GM03348 (cell line): ENCODE measurements around the gene PHLPP1.
"Not testable (repeated sequence)": the region's sequence is repeated elsewhere in the genome, so short reads cannot be mapped to it uniquely, and the experiment has no call there.

Experiments
- DNase-seq: peaks from one replicate; pipeline ENCODE4 v3.0.0; 2012; ENCODE audit warnings: low spot score

The PHLPP1 gene

DNA sequence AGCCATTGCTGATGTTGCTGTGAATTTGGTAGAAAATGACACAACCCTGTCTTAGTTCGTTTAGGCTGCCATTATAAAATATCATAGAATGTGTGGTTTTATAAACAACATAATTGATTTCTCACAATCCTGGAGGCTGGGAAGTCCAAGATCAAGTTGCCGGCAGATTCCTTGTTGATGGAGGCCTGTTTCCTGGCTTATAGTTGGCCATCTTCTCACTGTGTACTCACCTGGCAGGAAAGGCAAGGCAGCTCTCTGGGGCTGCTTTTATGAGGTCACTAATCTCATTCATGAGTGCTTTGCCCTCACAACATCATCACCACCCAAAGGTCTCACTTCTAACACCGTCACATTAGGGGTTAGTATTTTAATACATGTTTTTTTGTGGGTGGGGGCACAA lies 58.4 kb downstream of the PHLPP1 start:
- no peak for DNase-seq

DNA sequence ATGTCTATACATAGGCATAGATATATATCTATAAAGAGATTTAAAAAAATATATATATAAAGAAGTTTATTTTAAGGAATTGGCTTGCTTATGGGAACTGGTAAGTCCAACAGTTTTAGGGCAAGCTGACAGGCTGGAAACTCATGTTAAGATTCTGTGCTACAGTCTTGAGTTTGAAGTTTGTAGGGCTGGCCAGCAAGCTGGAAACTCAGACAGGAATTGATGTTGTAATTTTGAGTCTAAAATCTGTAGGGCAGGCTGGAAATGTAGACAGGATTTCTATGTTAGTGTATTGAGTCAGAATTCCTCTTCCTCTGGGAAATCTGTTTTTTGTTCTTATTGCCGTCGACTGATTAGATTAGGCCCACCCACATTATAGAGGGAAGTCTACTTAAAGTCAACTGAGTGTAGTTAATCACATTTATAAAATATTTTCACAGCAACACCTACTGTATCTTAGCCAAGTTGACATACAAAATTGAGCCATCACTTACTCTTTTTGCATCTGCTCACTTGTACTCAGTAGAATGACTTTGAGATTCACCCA lies 60.8 kb downstream of the PHLPP1 start:
- no peak for DNase-seq

DNA sequence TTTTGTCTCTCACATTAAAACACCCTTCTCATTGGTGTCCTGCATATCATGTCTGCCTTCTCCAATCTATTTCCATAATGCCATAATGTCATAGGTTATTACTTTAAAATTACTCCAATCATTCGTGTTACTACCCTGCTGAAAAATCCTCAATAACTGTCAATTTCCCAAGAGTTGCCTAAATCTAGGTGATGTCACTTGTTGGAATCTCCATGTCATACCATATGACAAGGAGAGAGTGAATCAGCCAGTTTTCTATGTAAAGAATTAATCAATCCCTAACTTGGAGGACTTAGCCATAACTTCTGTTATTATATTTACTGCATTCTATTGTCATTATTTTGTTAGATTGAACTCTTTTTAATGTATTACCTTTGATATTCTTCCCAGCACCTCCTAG lies 62.5 kb downstream of the PHLPP1 start:
- no peak for DNase-seq

DNA sequence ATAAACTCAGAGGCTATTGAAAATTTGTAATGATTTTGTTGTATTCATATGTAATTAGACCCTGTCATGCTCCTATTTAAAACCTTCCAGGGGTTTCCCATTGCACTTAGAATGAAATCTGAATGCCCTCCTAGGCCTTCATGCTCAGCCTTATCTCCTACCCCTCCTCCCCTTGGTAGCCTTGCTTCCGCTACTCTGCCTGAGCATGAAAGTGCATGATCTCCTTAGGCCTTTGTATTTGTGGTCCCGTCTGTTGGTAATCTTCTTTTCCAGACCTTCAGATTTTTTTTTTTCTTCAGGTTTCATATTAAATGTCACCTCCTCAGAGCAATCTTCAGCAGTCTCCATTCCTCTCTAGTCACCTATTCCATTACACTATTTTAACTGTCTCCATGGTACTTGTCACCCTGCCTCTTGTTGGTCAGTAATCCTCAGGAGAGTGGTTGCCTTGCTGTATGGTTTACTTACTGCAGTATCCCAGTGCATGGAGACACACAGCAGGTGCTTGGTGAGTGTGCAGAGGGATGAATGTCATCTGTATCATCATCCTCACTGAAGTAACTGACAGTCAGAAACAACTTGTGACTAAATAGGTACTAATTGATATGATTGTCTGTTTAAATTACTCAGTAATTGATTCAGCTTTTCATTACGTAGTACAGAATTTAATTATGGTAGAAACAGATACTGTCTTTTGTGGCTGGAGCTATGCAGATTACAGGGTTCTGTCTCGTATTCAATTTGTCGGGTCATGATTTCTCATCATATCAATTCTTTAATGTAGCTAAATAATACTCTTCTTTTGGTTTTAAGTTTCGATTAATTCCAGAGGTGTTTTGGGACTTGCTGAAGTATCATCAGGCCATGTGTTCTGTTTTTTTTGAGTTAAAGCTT lies 63.9 kb downstream of the PHLPP1 start:
- DNase-seq: no peak

DNA sequence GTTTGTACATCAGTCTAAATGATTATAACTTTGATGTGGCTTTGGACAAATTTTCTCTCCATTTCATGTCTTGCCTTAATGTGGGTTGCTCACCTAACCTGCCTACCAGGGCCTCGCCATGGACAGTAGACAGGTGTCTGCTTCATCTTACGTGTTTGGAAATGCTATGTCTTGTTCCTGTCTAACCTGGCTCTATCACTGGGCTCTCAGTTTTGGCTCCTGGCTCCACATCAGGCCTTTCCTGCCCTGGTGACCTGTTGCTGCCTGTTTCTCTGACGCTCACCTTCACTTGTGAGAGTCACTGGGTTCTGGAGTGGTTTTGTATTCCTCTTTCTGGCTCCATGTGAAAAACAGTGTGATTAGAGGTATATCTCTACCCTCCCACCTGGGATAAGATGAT lies 65.9 kb downstream of the PHLPP1 start:
- no peak for DNase-seq

DNA sequence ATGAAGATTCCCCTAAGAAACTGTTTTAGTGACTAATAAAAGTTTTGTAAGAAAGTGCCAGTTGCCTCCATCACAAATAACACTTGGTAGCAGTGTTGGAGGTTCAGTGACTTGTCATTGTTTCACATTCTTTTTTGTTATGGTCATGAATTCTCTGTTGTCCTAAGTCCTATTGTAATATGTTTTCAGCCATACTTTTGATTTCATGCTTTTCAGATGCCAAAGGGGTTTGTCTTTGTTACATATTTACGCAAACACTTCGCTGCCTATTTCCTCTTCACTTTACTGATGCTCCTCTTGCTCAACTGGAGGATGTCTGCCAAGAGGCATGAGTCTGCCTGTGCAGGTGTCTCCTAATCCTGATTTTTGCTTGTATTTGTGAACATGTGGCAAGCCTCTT lies 66.6 kb downstream of the PHLPP1 start:
- DNase-seq: peak; percentile 71

DNA sequence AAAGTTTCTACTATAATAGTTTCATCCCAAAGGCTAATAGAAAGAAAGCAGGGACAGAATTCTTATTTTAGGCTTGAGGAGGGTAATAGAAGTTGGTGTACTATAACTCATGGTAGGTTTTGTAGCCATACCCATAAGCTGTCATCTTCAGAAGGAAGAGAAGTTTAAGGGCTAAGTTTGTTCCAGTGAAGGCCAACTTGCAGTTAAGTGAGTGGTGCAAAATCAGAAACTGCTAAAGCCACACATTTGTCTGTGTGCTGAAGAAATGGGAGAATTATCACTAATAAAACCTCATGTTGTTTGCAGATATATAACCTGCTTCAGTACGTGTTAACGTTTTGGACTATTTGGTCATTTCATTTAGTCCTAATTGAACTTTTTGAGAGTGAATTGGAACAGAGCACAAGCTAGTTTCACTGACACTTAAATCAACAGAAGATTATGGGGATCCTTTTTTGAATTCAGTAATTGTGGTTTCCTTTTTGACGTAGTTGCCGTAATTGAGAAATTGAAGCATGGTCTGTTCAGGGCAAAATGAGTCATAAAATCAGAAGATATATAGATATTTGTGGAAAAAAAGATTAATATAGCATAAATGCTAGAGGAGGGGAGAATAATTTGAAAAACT lies 69.1 kb downstream of the PHLPP1 start:
- DNase-seq: no peak

DNA sequence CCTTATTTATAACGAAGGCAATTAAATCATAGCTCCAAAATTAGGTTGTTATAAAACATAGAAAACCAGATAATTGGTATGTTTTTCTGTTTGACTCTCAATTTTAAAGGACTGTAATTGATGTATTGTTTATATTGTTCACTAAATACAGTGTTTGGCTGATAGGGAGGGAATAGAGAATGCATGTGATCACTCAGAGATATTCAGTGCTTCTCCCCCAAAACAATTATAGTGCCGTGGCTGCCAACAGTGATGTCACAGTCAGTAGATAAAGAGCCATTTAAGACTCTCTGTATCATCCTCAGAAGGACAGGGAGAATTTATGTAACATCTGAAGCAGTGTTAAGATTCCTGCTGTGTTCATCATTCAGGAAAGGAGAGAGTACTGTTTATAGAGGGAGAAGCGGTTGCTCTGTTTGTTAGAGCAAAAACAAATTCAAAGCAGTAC lies 69.6 kb downstream of the PHLPP1 start:
- DNase-seq: peak; percentile 23

DNA sequence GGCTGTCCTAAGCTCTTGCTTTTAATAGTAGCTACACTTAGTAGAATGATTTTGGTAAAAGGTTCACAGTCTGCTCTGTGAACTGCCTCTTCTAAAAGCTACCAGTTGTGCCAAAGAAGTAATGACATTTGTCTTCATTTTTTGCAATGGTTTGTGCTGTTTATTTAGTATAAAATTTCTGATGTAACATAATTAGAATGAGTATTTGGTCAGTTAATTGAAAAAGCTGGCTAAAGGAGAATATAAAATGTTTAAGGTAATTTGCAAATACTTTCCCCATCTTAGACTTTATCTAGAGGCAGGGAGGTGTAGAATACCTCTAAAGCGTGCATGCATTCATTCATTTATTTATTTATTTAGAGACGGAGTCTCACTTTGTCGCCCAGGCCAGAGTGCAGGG lies 71.3 kb downstream of the PHLPP1 start:
- DNase-seq: no peak

DNA sequence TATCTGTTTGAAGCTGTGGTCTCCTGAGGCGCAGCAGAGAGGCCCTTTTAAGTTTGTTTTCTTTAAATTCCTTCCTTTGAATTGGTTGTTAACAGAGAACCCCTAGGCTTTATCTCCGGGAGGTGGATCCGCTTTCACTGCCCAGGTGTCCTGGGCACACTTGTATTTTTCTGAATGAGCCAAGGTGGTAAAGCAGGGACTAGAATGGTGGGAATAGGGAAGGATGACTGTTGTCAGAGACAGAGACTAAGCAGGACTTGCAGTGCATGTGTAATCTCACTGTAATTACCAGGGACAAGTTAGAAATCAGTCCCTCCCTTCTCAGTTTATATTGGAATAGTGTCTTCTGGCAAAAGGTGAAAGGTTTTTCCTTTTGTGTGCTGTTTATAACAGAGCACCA lies 72.8 kb downstream of the PHLPP1 start:
- DNase-seq: no peak

DNA sequence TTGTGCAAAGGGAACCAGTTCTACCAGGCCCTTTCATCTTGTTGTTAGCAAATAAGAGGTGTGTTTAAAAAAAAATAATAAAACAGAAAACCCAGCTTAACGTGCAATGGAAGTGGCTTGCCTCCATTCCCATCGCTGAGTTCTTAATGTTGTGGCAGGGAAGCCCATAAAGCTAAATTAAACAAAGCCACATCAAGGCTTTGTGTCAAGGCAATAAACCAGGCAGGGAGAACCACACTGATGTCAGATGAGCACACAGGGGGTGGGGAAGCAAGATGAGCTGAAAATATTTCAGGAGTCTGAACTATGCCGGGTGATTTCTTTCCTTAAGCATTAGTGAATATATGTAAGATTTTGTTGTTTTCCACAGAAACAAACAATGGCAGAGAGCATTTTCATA lies 73.5 kb downstream of the PHLPP1 start:
- no peak for DNase-seq

DNA sequence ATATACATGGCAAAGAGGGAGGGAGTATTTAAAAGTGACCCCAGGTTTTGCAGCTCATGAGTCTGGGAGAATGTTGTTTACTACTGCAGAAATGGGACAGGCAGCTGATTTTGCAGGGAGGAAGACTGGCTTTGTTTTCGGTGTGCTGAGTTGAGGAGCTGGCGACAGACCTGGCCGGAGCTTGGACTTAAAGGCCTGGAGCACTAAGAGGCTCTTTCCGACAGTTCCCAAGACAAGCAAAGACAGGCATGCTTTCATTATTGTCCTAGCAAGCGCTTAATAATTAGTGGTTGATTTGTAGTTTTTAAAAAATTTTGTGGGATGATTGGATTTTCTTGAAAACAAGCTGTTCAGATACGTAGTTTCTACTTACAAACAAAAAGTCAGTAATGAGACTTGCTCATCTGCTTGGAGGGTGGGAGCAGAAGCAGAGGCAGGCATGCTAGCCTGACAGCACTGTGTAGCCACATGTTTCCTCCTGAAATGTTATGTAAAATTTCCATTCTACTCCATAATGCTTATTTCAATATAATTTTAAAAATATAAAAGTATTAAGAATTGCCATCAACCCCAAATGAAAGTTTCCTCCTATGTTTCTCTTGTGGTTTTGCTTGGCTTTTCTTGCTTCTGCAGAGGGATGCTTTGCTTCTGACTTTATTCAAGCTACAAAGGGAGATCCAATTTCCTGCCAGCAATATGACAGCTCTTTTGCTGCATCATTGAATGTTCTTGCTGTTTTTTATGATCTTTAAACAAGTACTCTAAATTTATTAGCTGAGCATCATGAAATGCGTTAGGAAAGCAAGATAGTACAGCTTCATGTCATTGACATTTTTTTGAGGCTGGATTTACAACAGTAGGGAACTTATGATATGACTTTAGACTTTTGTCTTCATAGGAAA lies 75.8 kb downstream of the PHLPP1 start:
- peak; percentile 39 for DNase-seq

DNA sequence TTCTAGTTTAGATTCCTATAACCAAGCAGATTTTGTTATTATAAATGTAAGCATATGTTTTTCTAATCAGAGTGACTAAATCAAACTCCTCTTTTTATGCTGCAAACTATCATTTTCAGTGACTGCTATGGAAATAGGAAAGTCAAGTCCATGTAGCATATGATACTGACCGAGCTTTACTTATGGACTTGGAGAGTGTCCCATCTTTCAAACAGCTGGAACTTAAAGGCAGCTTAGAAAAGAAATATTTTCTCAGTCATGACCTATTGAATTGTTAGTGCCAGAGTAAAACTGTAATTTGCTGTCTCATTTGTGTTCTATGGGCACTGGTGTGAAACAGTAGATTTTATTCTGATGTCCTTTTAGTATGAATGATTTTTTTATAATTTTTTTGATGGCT lies 76.7 kb downstream of the PHLPP1 start:
- DNase-seq: no peak

DNA sequence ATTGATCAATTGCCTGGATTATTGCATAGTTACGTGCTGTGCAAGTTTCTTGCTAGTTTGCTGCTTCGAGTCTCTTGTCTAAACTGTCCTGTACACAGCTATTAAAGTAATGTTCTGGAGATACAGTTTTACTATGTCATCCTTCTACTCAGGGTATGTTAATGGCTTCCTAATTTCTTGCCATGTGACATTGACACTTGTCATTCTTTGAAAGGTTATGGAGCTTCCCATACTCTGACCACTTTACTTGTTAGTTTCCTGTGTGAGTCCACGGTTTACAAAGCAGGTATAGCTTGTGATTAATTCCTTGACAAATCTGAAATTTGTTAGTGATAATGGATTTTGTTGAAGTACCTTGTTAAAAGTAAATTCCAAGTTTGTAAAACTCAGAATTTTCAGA lies 80.5 kb downstream of the PHLPP1 start:
- DNase-seq: no peak

DNA sequence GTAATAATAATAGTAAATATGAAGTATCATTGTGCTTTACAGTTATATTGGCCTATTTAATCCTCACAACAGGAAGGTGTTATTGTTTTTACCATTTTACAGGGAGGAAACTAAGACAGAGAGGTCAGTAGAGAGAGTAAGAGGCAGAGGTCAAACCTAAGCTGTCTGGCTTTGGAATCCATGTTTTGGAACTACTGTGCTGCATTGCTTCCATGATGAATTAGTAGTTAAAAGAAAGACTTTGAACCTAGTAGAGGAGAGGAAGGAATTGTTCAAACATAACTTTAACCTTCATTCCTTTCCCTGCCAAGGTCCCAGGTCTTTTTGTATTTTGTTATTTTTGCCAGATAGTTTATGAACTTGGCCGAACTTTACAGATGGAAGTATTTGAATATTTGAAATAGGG lies 80.9 kb downstream of the PHLPP1 start:
- no peak for DNase-seq

DNA sequence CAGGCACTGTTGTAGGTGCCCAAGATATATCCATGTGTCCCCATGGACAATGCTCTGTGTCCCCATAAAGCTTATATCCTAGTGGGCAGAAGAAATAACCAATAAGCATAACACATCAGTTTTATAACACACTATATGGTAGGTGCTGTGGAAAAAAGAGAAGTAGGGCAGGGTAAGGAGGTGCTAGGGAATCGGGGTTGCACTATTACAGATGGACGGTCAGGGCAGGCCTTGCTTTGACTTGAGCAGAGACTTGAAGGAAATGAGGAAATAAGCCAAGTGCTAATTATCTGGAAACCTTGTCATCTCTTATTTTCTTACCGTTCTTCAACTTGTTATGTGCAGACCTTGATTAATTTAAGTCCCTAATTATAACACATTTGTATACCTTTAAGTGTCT lies 82.0 kb downstream of the PHLPP1 start:
- no peak for DNase-seq

DNA sequence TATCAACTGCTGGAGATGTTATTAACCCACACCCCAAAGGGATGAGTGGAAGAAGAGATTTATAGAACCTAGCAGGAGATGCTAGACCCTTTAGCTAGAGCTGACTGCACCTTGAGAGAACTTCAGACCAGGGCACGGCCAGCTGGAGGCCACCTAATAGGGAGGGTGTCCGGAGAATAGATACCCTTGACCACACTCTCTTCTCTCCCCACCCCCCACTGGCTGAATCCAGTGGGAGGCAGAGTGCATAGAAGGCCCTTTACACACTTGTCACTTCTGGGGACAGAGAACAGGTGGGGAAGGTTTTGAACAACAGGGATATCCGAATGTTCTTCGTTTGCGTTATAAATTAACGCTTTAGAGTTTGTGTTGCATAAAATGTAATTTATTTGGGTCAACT lies 84.6 kb downstream of the PHLPP1 start:
- DNase-seq: no peak

DNA sequence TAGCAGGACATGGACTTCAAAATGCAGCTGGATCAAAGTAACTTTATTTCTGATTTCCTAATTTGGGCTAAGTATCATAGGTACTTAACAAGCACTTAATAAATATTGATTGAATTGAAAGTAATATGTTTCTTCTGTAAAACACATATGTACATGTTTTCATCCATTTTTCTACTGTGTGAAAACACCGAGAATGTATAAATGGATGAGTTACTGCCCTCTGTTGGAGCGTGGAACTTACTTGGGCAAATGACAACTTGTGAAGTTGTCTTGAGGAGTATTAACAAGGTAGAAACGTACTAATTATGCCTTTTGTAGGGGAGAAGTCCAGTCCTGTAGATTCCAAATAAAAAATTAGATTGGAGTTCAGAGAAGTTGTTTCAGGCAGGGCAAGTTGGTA lies 87.2 kb downstream of the PHLPP1 start:
- DNase-seq: no peak

DNA sequence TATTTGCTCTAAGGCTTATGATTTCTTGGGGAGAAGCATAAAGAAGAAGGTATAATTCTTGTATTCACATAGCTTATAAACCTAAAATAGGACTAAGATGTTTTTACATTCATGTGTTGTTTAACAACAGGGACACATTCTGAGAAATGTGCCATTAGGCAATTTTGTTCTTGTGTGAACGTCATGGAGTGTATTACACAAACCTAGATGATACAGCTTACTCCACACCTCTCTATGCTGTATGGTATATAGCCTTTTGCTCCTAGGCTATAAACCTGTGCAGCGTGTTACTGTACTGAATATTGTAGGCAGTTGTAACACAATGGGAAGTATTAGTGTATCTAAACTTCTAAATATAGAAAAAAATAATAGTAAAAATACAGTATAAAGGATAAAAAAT lies 92.1 kb downstream of the PHLPP1 start:
- DNase-seq: no peak

DNA sequence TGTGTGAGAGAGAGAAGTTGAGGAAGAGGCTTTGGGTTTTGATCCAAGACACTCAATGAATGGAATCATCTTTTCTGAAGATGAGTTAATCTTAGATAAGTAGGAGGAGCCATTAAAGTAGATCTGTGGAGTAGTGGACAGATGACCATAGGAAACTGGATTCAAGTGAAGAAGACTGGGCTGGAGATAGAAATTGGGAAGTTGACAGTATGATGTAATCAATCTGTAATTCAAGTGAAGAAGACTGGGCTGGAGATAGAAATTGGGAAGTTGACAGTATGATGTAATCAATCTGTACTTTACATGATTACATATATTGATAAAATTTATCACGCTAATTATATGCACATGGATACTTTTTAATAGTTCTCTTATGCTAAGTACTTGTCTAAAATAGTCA lies 92.8 kb downstream of the PHLPP1 start:
- DNase-seq: no peak

DNA sequence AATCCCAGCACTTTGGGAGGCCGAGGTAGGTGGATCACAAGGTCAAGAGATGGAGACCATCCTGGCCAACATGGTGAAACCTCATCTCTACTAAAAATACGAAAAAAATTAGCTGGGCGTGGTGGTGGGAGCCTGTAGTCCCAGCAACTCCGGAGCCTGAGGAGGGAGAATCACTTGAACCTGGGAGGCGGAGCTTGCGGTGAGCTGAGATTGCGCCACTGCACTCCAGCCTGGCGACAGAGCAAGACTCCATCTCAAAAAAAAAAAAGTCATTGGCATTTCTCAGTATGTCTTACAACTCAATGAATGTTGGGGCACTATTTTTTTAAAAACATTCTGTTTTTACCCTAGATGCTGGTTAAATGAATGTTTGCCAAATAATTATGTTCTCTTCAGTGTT lies 94.1 kb downstream of the PHLPP1 start:
- DNase-seq: not testable (repeated sequence)

DNA sequence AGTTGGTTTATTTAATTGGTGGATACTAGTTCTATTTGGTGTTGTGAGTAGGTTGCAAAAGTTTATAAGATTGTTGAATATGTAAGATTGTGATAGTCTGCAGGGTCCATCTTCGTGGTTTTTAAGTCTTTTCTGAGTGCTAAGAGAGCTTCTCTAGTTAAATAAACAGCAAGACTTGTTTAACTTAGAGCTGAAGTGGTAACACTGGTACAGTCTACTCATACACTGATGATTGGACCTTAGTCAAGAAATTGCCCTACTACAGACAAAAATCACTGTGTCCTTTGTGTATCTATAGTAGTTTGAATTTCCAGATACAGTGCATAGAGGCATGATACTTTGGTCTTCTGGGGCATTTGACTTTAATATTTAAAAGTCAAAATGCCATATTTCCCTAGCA lies 94.6 kb downstream of the PHLPP1 start:
- no peak for DNase-seq
